Measurements from ENCODE around the gene CEP164. TPM values are rescaled to one million over a fixed set of nuclear protein-coding genes. Genes with fewer than 3 reads are reported as not detected.

CEP164 gene
- total RNA-seq, 3 donors from 2014 or later, result 35.7 to 44.0 (median 36.5) TPM

DNA sequence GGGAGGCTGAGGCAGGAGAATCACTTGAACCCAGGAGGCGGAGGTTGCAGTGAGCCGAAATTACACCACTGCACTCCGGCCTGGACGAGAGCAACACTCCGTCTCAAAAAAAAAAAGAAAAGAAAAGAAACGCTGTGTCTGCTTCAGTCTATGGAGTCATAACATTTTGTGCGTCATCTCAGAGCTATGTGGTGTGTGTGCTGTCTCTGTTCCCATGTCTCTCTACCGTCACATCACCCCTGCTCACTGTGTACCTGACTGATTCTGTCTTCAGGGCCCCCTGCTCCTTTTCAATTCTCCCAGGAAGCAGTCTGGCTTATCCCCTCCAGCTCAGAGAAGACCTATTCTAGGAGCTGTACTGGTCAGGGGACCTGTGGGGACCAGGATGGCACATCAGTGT lies 29.5 kb upstream of the CEP164 start:
- H3K27me3 Mint-ChIP-seq (ENCODE audit: low read depth), result no peaks in the 10 kb centered on the region
- no peaks in the 10 kb centered on the region for H3K4me1 Mint-ChIP-seq (ENCODE audit: low read depth)
- ATAC-seq, result no peak

DNA sequence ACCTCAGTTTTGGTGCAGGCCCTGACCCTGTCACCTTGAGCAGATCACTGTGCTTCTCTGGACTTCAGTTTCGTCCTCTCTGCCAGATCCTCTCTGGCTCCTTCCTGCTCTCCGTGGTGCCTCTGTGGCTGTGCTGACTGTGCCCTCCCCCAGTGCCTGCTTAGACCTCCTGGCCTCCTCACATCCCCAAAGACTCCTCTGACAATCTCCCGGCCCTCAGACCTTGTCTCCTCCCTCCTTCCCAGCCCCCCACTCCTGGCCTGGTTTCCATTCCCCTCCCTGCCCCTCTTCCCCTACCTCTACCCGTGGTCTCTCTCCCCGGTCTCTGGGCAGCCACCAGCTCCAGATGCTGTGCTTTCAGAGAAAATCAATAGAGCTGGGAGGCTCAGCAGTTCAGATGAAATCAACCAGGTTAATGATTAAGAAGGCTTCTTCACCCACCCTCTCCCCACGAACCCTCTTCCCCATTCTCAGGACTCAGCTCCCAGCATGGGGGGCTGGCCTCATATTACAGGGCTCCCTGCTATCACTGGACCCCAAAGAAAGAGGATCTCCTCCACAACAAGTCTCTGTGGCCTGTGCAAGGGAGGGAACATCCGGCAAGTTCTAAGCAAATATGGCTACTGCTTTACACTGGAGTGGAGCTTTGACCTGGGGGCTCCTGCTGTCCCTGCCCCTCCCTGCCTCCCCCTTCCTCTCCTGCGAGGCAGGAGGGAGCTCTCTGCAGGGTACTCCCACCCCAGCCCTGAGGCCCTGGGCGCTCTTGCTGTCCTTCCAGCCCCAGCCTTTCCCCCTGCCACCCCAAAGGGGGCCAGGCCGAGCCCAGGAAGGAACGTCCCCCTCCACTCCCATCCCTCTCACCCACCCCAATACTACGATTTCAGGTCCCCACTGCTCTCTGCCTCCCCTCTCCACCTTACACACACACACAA lies 28.0 kb upstream of the CEP164 start:
- no peaks in the 10 kb centered on the region for H3K4me1 Mint-ChIP-seq (ENCODE audit: low read depth)
- ATAC-seq (no peak), DNase-seq (no peak)
- H3K4me3 Mint-ChIP-seq, result no peak overlapping the region
- no peaks in the 10 kb centered on the region for H3K36me3 Mint-ChIP-seq (ENCODE audit: insufficient read depth)
- H3K27me3 Mint-ChIP-seq (ENCODE audit: low read depth), result no peaks in the 10 kb centered on the region
- no peaks in the 10 kb centered on the region for H3K9me3 Mint-ChIP-seq

More for the DNA sequence above, 29.5 kb upstream of the CEP164 start:
- Mint-ChIP-seq H3K36me3 (ENCODE audit: insufficient read depth) (no peaks in the 10 kb centered on the region), H3K4me3 (no peak overlapping the region), H3K9me3 (no peaks in the 10 kb centered on the region)
- DNase-seq, result no peak

DNA sequence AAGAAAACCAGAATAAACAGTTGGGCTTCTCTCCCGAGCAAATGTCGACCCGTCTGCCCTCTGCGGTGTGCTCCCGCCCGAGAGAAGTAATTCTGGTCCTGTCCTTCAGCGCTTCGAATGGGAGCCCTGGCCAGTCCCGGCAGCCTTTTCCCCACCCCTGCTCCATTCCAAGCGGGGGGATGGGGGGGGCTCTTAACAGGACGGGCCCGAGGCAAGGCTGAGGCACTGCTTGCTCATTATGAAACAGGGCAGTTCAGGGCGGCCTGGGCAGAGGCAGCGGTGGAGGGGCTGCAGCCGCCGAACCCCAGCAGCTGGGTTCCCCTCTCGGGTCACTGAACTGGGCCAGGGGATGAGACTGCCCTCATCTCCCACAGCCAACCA lies 27.4 kb upstream of the CEP164 start:
- Mint-ChIP-seq H3K36me3 (ENCODE audit: insufficient read depth) (no peaks in the 10 kb centered on the region), H3K9me3 (no peaks in the 10 kb centered on the region), H3K4me3 (no peak overlapping the region), H3K27me3 (ENCODE audit: low read depth) (no peaks in the 10 kb centered on the region), H3K4me1 (ENCODE audit: low read depth) (no peaks in the 10 kb centered on the region)
- DNase-seq (no peak), ATAC-seq (no peak)

DNA sequence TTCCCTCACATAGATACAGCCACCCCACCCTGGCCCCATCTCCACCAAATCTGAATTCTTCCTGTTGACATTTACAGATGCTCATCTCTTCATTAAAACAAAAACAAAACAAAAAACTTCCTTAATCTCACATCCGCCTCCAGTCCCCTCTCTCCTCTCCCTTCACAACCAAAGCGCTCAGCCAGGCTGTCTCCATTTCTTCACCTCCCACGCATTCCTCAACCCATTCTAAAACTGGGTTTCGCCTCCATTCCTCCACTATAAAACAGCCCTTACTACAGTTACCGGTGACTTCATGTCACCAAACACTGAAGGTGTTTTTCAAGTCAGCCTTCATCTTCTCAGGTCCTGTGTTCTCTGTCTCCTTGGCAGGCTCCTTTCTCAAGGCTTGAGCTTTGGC lies 26.9 kb upstream of the CEP164 start:
- Mint-ChIP-seq H3K9me3 (no peaks in the 10 kb centered on the region), H3K27me3 (ENCODE audit: low read depth) (no peaks in the 10 kb centered on the region), H3K4me1 (ENCODE audit: low read depth) (no peaks in the 10 kb centered on the region), H3K4me3 (no peak overlapping the region), H3K36me3 (ENCODE audit: insufficient read depth) (no peaks in the 10 kb centered on the region)
- no peak for ATAC-seq
- no peak for DNase-seq

DNA sequence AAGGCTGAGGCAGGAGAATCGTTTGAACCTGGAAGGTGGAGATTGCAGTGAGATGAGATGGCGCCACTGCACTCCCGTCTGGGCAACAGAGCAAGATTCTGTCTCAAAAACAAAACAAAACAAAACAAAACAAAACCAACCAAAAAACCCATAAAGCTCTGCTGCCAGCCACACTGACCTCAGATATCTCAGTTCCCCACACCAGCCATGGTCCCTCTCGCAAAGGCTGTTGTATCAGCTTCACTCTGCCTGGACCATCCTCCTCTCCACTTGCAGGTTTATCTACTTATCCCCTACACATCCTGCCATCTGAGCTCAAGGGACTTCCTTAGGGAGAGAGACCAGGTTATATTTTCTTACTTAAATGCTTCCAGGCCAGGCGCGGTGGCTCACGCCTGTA lies 25.4 kb upstream of the CEP164 start:
- H3K4me3 Mint-ChIP-seq, result no peak overlapping the region
- H3K9me3 Mint-ChIP-seq, result no peaks in the 10 kb centered on the region
- no peaks in the 10 kb centered on the region for H3K27me3 Mint-ChIP-seq (ENCODE audit: low read depth)
- H3K36me3 Mint-ChIP-seq (ENCODE audit: insufficient read depth), result no peaks in the 10 kb centered on the region
- DNase-seq (no peak), ATAC-seq (no peak)
- H3K4me1 Mint-ChIP-seq (ENCODE audit: low read depth), result no peaks in the 10 kb centered on the region

DNA sequence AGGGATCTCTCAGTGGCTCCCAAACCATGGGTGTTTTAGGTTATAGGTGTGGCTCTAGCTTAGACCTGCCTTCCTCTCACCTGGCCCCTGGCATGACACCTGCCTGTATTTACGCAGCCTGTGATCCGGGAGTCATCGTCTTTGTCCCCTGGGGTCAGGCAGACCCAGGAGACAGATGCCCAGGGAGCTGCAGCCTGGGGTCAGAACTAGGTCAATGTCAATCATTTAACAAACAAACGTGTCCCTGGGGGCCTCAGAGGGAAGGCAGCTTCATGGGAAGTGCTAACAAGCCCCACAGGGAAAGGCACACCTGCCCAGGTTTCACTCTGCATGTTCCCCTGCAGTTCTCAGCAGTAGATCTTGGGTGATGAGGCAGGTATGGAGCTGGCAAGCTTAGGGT lies 24.6 kb upstream of the CEP164 start:
- Mint-ChIP-seq H3K27me3 (ENCODE audit: low read depth) (peaks cover under 1% of the 10 kb centered on the region), H3K9me3 (no peaks in the 10 kb centered on the region), H3K36me3 (ENCODE audit: insufficient read depth) (no peaks in the 10 kb centered on the region), H3K4me1 (ENCODE audit: low read depth) (no peaks in the 10 kb centered on the region), H3K4me3 (no peak overlapping the region)
- DNase-seq (no peak), ATAC-seq (no peak)

DNA sequence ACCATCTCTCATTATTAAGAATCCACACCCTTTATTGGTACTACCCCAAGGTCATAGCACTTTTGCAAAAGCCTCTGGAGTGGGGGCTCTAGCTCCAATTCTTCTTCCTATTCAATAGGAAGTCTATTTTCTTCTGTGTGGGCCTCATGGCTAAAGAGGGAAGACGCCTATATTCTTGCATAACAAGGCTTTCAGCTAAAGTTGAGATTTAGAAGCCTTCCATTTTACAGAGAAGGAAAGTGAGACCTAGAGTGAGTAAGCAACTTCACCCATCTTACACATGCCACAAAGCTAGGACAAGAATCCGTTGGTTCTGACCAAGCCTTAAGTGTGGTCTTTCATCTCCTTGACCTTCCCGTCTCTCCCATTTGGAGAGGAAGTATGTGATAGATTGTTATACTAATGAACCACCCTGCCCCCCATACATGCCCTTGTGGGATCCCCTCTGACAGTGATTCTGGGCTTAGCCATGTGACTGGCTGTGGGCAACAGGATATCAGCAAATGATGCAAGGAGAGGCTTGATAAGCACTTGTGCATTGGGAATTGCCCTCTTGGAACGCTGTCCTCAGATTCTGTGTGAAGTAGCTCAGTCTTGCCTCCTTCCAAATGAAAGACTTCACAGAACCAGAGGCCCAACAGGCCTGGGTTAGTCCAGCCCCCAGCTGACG lies 23.9 kb upstream of the CEP164 start:
- H3K27me3 Mint-ChIP-seq (ENCODE audit: low read depth), result peaks cover 2% of the 10 kb centered on the region

DNA sequence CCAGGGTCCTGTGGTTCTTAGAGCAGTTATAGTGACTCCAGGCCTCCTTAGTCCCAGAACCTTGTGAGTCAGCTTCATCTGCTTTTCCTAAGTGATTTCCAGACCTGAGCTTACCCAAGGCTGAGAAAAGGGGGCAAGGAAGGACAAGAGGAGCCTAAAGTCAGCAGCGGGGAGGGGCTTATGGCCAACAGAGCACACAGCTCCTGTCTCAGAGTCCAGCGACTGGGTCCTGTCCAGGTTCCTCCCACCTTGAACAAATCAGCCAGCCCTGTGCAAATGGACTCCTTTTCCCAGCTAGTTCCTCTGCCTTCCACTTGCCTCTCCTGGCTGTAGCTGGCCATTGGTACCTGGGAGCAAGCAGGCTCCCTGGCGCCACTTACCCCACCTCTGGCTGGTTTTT lies 22.5 kb upstream of the CEP164 start:
- Mint-ChIP-seq H3K36me3 (ENCODE audit: insufficient read depth) (no peaks in the 10 kb centered on the region), H3K9me3 (no peaks in the 10 kb centered on the region), H3K4me3 (no peak overlapping the region), H3K4me1 (ENCODE audit: low read depth) (no peaks in the 10 kb centered on the region), H3K27me3 (ENCODE audit: low read depth) (peaks cover 2% of the 10 kb centered on the region)
- no peak for DNase-seq
- no peak for ATAC-seq

More for the DNA sequence above, 23.9 kb upstream of the CEP164 start:
- ATAC-seq, result no peak
- Mint-ChIP-seq H3K36me3 (ENCODE audit: insufficient read depth) (no peaks in the 10 kb centered on the region), H3K4me3 (no peak overlapping the region), H3K9me3 (no peaks in the 10 kb centered on the region), H3K4me1 (ENCODE audit: low read depth) (no peaks in the 10 kb centered on the region)
- DNase-seq, result no peak

DNA sequence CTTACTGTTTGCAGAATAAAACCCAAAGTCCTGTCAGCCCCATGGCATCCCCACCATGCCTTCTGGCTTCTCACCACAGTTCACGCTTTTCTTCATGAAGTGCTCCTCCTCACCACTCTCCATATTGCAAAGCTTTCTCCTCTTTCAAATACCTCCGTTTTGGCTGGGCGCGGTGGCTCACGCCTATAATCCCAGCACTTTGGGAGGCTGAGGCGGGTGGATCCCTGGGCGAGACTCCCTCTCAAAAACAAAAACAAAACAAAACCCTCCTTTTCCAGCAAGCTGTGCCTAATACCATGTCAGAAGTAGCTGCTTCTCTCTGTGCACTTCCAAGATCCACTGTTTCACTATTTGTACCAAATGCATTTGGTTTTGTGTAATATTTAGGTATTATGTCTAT lies 18.3 kb upstream of the CEP164 start:
- Mint-ChIP-seq H3K4me1 (ENCODE audit: low read depth) (peaks cover under 1% of the 10 kb centered on the region), H3K4me3 (no peak overlapping the region), H3K27me3 (ENCODE audit: low read depth) (peaks cover 6% of the 10 kb centered on the region), H3K9me3 (no peaks in the 10 kb centered on the region), H3K36me3 (ENCODE audit: insufficient read depth) (no peaks in the 10 kb centered on the region)
- ATAC-seq, result no peak
- DNase-seq, result no peak

DNA sequence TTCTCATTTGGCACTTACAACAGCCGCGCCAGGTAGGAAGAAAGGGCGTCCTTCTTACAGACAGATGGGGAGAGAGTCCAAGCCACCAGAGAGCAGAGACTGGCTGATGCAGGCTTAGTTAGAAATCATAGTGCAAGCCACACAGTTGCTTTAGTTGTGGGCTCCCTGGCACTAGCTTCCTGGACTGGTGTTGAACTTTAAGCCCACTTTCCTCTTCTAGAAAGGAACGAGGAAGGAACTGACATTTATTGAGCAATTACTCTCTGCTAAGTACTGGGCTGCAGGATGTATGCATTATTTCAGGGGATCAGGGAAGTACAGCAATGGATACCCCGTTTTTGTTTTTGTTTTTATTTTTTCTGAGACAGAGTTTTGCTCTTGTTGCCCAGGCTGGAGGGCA lies 14.6 kb upstream of the CEP164 start:
- no peaks in the 10 kb centered on the region for H3K36me3 Mint-ChIP-seq (ENCODE audit: insufficient read depth)
- H3K4me1 Mint-ChIP-seq (ENCODE audit: low read depth), result peaks cover 13% of the 10 kb centered on the region
- ATAC-seq, result no peak
- no peaks in the 10 kb centered on the region for H3K9me3 Mint-ChIP-seq
- H3K4me3 Mint-ChIP-seq, result no peak overlapping the region
- H3K27me3 Mint-ChIP-seq (ENCODE audit: low read depth), result peaks cover 25% of the 10 kb centered on the region
- DNase-seq, result no peak

DNA sequence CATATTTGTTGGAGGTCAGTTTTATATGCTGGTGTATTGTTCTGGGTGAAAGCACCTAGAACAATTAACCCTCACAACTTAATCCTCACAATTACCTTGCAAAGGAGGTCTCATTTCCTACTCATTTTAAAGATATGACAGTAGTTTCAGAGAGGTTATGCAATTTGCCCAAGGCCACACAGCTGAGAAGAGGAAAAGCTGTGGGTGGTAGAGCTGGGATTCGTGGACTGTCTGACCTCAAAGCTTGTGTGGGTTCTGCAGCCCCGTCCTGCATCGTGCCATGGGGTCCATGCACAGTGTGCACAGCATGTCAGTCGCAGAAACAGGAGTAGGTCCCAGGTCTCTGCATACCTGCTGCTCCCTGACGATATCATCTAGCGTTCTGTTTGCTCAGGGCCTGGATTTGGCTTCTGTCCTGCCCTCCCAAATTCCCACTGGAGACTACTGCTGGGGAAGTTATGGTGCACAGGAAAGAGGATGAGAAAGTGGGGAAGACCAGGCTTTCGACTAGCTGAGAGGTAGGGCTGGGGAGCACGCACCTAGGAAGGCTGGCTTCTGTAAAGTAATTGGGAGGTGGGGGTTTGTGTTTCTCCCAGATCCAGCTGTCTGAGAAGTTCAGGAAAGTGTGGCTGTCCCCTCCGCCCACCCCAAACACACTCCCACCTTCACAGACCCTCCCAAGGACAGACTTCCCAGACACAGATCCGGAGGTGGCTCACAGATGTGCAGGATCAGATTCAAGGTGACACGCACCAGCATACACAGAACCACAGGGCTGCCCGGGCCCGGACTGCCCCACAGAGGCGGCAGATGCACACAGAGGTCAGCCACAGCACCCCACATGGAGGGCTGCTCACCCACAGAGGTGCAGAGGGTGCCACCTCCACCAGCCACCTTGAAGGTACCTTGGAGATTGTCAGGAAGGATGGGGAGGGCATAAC lies 13.6 kb upstream of the CEP164 start:
- Mint-ChIP-seq H3K4me1 (ENCODE audit: low read depth) (peaks cover 13% of the 10 kb centered on the region), H3K9me3 (no peaks in the 10 kb centered on the region), H3K27me3 (ENCODE audit: low read depth) (peaks cover 27% of the 10 kb centered on the region), H3K36me3 (ENCODE audit: insufficient read depth) (no peaks in the 10 kb centered on the region), H3K4me3 (peak overlapping the region; percentile 19)
- ATAC-seq (no peak), DNase-seq (no peak)

DNA sequence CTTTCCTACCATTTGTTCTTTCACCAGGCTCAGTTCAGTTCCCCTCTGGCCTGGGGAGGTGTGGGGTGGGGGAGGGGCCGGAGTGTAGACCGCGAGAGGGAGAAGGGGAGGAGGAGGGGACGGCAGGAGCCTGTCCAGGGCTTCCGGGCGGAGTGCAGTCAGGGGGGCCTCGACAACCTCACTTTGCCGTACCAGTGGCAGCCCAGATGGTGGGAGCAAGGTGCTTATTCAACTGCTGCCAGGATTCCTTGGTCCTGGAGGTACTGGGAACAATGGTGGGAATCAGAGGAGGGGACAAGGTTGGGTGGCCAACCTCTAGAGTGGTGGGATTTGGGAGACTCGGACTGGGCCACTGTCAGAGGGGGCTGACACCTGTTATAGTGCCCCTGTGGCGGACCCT lies 12.8 kb upstream of the CEP164 start:
- H3K4me3 Mint-ChIP-seq, result peak overlapping the region; percentile 59
- DNase-seq, result no peak
- peaks cover 13% of the 10 kb centered on the region for H3K4me1 Mint-ChIP-seq (ENCODE audit: low read depth)
- no peaks in the 10 kb centered on the region for H3K36me3 Mint-ChIP-seq (ENCODE audit: insufficient read depth)
- no peaks in the 10 kb centered on the region for H3K9me3 Mint-ChIP-seq
- H3K27me3 Mint-ChIP-seq (ENCODE audit: low read depth), result peaks cover 27% of the 10 kb centered on the region
- no peak for ATAC-seq

DNA sequence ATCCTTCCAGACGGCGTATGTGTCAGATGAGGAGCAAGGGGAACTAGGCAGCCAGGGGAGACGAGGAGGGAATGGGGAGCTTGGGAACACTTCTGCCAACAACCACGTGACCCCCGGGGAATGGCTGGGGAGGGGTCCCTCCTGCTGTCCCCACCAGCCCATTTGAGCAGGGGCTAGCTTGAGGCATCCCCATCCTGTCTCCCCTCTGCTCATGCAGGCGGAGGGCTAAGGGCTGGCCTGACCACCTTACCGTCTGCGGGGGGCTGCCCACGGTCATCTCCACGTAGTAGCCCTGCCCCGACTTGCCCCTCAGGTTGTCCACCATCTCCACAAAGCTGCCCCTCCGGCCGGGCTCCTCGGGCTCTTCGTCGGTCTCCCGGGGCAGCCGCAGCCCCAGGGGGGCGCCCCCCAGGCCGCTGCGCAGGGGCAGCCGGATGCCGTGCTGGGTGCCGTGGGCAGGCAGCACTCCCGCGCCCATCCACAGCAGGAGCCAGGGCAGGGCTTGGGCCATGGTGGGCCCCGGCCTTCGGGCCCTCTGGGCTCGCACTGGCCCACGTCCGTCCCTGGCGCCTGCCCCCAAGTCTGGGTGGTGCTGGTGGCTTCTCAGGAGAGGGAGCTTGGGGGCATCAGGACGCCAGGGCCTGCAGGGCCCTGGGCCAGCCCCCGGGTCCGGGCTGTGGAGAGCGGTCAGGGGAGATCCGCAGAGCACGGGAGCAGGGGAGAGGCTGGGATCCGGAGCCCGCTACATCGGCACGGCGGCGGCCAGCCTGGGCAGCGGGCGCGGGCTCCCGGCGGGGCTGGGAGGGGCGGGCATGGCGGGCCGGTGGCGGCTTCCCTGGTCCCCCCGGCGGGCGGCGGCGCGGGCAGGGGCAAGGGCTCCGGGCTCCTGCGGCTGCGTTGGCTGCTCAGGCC lies 12.1 kb upstream of the CEP164 start:
- Mint-ChIP-seq H3K4me1 (ENCODE audit: low read depth) (peaks cover 13% of the 10 kb centered on the region), H3K9me3 (no peaks in the 10 kb centered on the region), H3K27me3 (ENCODE audit: low read depth) (peaks cover 27% of the 10 kb centered on the region), H3K36me3 (ENCODE audit: insufficient read depth) (no peaks in the 10 kb centered on the region), H3K4me3 (peak overlapping the region; percentile 78)
- ATAC-seq, result peak; percentile 81
- DNase-seq, result peak; percentile 8

Data from activated T-cell treated with anti-CD3 and anti-CD28 coated beads, Interleukin-2, amount 50 U/mL, for 4 hours (primary cell).